NCI-H524 (cell line): ENCODE measurements around the gene TMEM117.
A peak's percentile ranks its signal among the peaks of the same experiment; 100 is the strongest.

Experiments used
- DNase-seq, 2 experiments: peaks; one replicate each; lab custom pipeline; 2025; lab: John Stamatoyannopoulos, UW

TMEM117 gene

DNA sequence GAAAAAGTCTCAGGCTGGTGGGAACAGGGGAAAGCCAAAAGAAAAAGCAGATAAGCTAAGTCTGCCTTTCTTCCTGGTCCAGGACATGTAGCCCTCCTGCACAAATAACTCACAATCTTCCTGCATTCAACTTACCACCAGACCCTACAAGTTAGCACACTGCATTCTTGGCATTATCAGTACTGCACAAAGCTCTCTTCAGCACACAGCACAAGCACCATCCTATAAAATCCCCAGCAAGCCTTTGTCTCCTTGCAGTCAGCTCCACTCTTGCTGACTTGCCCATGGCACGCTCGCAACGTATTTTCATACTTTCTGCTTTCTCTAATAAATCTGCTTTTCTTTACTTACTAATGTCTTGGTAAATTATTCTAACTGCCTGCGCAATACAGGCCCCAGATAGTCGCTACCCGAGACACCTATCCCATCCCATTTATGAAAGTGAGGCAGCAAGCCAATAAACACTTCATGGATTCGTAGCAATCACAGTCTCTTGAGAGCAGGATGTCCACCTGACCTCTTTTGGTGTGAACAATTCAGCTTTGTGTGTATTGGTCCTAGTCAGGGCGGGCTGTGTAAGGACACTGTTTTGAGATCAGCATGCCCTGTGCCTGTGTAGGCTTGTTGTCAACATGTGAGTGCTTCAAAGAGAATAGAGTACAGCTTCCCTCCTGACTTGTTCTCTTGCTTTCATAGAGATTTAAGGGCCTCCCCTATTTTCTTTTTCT lies 49.0 kb downstream of the TMEM117 start:
- DNase-seq: no peak

- no peak for DNase-seq
Measured at GRCh38 chr12:43887397-43887796, 51.5 kb downstream of the TMEM117 start.

DNA sequence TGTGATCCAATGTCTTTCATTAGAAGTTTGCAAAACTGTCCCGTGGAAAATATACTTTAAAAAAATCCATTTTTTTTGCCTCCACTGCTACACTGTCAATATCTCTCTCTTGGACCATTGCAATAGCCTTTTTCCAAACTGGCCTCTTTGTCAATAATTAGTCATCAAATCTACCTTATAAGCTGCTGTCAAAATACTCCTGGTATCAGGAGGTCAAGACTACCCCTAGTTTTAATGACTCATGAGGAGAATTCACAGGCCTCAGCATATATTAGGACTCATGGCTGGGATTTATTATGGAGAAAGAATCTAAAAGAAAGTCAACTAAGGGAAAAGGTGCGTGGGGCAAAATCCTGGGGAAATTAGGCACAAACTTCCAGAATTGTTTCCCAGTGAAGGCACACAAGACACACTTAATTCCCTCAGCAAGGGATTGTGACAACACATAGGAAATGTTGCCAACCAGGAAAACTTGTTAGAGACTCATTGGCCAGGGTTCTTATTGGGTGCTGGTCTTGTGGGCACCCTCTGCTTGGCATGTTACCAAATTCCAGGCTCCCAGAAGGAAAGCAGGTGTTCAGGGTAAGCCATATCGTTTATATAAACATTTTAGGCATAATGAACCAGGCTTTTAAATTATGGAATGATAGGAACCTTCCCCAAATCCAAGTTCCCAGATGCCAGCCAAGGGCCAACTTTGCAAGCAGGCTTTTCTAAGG lies 56.1 kb downstream of the TMEM117 start:
- DNase-seq: no peak

- DNase-seq: no peak
Measured at GRCh38 chr12:43893670-43894069, 57.8 kb downstream of the TMEM117 start.

DNA sequence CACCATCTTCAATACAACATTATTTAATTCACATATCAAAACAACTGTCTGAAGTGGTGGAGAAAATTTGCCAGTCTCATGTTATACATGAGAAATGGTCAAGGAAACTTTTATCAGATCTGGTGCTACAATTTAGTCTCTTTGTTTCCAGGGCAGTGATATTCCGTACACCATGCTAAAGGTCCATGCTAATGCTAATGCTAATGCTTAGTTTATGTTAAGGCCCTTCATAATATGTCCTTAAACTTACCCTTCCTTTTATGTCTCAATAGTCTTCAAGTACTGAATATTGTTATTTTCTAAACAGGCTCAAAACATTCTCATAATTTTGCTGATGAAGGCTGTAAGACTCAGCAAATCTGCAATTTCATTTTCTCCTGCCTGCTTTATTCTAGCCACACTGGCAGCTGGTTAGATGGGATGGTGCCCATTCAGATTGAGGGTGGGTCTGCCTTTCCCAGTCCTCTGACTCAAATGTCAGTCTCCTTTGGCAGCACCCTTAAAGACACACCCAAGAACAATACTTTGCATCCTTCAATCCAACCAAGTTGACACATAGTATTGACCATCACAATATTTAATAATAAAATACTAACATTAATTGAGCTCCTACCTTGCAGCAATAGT lies 59.8 kb downstream of the TMEM117 start:
- no peak for DNase-seq

DNA sequence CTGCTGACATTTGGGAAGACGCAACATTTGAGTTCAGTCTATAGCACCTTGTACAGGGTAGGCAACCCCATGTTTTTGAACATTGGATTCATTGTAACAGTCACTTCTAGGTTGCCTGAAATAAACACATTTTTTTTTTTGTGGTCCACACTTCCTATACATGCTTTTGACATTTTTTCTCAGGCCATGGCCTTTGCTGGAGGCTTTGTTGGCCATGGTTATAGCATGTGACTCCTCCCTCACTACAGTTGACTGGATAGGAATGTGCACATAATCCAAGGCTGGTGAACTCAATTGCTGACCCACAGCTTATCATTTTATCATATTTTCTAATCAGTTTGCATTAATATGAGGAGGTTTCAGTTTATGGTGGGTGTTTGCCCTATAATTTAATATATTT lies 60.6 kb downstream of the TMEM117 start:
- DNase-seq: no peak

GRCh38 chr12:43898474-43898873 lies 62.6 kb downstream of the TMEM117 start:
- DNase-seq: no peak

DNA sequence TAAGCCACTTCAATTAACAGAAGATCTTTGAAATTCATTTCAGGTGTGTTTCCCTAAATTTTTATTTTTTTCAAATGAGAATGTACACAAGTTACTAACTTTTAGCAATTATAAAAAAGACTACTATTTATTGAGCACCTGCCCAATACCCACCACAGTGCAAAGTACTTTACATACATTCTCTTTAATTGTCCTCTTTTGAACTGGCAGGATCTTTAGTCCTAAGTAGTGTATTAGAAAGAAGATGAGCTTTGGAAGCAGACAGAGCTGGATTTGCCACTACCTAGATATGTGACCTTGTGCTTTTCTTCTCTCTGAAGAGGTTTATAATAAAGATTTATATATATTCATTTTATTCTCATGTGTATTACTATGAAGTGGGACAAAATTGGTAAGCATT lies 63.7 kb downstream of the TMEM117 start:
- DNase-seq: no peak

DNA sequence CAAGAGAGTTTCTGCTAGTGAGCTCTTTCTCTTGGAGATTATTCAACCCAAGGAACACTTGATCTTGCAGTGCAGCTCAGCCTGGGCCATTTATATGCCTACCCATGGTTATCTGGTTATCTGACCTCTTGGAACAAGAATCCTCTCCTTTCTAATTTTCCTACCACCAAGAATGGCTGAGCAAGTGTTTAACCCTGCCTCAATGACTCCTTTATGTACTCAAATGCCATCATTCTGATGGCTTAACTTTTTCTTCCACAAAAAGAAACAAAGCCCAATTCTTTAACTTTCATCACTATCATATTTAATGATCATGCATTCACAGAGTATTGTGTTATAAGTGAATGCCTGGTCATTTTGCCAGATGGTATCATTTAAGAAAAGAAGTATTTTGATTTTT lies 67.8 kb downstream of the TMEM117 start:
- no peak for DNase-seq

- peak in 1 of 2 experiments; percentile 66 for DNase-seq
Measured at GRCh38 chr12:43912859-43913258, 77.0 kb downstream of the TMEM117 start.

GRCh38 chr12:43914391-43914790 lies 78.5 kb downstream of the TMEM117 start:
- no peak for DNase-seq

GRCh38 chr12:43914923-43915468 lies 79.1 kb downstream of the TMEM117 start:
- peak in 1 of 2 experiments; percentile 9 for DNase-seq

- DNase-seq: no peak
Measured at GRCh38 chr12:43917896-43918295, 82.0 kb downstream of the TMEM117 start.

- DNase-seq: no peak
Measured at GRCh38 chr12:43921666-43922337, 85.9 kb downstream of the TMEM117 start.

- DNase-seq: no peak
Measured at GRCh38 chr12:43930032-43930431, 94.2 kb downstream of the TMEM117 start.

GRCh38 chr12:43931187-43931586 lies 95.3 kb downstream of the TMEM117 start:
- DNase-seq: no peak

- DNase-seq: no peak
Measured at GRCh38 chr12:43935581-43935980, 99.7 kb downstream of the TMEM117 start.

- peak in 1 of 2 experiments; percentile 9 for DNase-seq
Measured at GRCh38 chr12:43937947-43938346, 102.1 kb downstream of the TMEM117 start.

- DNase-seq: no peak
Measured at GRCh38 chr12:43942379-43942778, 106.5 kb downstream of the TMEM117 start.

DNA sequence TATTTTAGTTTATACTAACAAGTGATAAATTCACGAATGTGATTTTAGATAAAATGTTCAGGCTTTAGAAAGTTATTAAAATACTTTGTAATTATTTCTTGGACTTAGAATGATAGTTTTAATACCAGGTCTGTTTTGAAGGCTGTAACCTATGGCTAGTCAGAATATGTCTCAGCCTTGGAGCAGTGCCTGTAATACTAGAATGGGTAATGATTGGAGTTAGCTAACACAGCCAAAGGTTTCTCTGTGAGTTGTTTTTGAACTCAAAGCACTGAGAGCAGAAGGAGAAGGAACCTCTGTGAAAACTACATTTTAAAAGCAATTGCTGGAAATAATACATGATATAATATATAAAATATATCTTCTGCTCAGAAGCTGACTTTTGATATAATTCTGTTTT lies 110.1 kb downstream of the TMEM117 start:
- no peak for DNase-seq

- DNase-seq: no peak
Measured at GRCh38 chr12:43951286-43951685, 115.4 kb downstream of the TMEM117 start.

DNA sequence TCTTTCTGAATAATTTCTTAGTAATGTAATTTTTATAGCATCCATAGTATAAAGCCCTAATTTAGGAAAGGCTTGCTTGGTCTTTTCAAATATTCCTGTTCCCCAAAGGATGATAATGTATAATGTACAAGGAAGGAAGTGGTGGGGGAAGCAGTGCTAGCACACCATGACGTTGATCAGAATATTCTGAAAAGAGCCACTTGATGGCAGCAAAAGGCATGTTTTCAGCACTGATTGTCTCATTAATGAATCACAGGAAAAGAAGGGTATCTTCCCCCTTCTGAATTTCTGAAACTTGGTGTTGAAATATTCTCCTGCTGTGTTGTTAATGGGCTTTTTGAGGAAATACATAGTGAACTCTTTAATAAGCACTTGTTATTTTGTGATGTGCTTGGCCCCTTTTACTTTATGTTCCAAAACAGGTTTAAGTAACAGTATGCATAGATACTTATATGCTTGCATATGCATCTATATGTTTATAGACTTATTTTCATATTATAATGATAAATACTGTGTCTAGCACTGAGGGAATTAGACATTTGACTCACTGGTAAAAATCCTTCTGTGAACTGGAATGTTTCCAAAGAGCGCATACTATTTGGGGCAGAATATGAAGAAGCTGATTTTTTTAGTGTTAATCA lies 122.0 kb downstream of the TMEM117 start:
- peak; percentile 2 to 56 for DNase-seq
